Right ventricle myocardium superior (tissue), 1 donor: ENCODE measurements around the gene PEPD. TPM values are rescaled to one million over a fixed set of nuclear protein-coding genes. Genes with fewer than 3 reads are reported as not detected.

ENCODE experiments used
- ATAC-seq: fragments of 200-7000 bp; cut with Tn5 transposase; one replicate; pipeline ENCODE4 v1.9.1; 2020; ENCODE audit warnings: mild to moderate bottlenecking; ENCODE audit not compliant: poor library complexity
- DNase-seq: peaks from one replicate; pipeline ENCODE4 v3.0.0-alpha.2; 2020
- intact Hi-C: fragments of 100-400 bp; cut with DNase I; formaldehyde crosslinking; loops from one replicate; pipeline ENCODE4 v1.11.2; 2022
- total RNA-seq: library from RNA; stranded (reverse); fragmentation: NEBNext Ultra II Directional; extraction: Animal tissue kit (Norgen Biotek cat#: 25700); gene quantifications from one replicate; pipeline ENCODE4 v1.2.1, GENCODE V29; 2021
- donor health status: DM: no; HTN: yes; CAD: no; lungs with severe emphysema.

Gene PEPD
- total RNA-seq, 1 donor from 2014 or later, result 29.6 TPM

DNA sequence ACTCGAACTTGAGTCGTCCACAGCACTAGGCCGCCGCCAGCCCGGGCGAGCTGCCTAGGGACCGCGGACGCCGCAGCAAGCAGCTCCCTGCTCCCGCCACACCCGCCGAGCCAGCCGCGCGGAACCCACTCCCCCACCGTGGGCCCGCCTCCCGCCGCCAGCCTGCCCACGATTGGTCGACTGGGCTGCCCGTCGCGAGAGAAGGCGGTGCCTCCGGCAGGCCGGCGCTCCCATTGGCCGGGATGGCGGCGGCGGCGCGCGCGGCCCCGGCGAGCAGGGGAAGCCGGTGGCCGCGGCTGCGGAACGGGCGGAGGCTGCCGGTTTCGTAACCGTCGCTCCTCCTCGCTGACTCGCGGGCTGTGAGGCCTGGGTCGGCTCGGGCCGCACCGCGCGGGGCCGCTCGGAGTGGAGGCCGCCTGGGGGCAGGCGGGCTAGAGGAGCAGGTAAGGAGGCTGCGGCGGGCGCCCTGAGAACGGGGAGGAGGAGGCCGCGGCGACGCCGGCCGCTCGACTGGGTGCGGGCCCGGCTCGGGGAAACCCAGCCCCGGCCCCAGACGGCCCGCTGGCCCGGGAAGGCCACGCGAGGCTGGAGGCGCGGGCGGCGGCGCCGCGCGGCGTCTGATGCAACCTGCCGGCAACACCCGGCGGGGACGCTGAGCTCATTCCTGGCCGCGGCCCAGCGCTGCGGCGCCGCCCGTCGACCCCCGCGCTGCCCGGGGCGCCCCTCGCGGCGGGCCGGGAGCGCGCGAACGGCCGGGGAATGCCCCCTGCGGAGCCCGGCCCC, 147.9 kb downstream of the PEPD start, which contains the start of gene CEBPG:
Gene CEBPG, plus strand, starts transcription at position 257 of the 783 bp plus-strand sequence. CDS start 5,531 bp downstream, outside the sequence.
- ATAC-seq, result peak; percentile 99
- intact Hi-C loops, result loop anchor here (5.0 kb wide), 1 partner anchor 71 kb away; the partner anchor contains the start of gene CEBPA
- DNase-seq, result peak; percentile 96

DNA sequence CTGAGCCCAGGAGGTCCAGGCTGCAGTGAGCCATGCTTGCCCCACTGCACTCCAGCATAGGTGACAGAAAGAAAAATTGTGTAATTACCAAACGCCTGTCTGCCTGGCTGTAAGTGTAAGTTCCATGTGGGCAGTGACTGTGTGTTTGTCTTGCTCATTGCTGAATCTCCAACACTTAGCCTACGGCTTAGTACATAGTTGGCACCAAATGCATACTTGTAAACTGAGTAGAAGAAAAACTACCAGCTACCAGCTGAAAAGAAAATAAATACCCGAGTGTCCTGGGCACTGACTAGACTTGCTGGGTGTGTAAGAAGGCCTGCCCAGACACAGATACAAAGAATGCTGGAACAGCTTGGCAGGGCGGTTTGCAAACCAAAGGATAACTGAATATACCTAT, 150.8 kb downstream of the PEPD start:
- intact Hi-C loops, result loop anchor here (5.0 kb wide), 1 partner anchor 68 kb away; the partner anchor contains the start of gene CEBPA
- ATAC-seq, result no peak
- DNase-seq, result no peak

DNA sequence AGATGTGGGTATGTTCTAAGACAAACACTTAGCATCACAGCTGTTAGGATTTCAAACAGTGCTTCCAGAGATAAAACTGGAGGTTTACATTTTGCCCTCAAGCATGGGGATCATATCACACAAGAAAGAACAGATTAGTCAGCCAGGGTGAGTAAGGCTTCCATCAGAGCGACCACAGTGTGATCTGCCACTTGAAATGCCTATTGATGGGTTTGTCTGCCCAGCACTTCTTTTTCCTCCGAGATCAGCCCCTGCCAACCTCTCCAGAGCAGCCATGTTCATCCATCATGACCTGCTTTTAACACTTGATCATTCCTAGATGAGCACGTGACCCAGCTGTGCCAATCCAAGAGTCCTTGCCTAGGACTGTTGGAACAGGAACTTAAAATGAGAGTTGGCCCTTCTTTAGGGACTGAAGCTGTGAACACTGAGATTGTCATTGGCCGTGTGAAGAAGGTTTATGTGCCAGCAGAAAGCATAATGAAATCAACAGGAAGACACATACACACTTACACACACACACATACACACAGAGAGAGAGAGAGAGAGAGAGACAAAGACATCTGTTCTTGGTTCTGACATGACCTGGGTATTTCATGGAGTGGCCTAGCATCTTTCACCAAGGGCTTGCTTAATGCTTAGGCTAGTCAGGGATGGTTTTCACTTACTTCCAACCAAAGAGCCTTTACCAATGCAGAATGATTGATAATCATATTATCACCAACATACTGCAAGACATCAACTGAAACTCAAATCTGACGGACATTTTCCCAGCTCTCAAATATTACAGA, 153.3 kb downstream of the PEPD start:
- no peak for ATAC-seq
- intact Hi-C loops, result no loop called here
- DNase-seq, result no peak

DNA sequence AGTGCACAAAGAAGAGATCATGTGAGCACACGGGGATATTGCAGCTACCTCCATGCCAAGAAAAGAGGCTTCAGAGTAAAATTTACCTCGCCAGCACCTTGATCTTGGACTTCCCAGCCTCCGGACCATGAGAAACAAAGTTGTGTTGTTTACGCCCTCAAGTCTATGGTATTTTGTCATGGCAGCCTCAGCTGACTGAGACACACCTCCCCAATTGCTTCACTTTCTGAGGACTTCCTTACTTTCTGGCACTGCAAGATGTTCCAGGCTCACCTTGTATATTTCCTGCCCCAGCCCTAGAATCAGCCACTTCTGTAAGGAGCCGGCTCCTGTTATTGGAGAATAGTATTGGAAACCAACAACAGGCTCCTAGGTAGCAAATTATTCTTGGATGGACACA, 154.7 kb downstream of the PEPD start:
- ATAC-seq (no peak), DNase-seq (no peak)
- intact Hi-C loops, result no loop called here

DNA sequence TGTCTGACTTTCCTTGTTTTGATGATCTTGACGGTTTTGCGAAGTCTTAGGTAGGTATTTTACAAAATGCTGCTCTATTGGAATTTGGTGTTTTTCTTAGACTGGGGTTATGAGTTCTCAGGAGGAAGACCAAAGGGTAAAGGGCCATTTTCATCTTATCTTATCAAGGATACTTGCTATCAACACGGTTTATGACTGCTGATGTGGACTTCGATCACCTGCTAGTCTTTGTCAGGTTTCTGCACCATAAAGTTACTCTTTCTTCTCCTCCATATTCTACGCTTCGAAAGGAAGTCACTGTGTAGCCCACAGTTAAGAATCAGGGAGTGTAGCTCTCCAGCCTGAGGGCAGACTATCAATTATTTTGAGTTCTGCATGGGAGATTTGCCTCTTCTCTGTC, 155.5 kb downstream of the PEPD start:
- intact Hi-C loops, result no loop called here
- DNase-seq (no peak), ATAC-seq (no peak)

DNA sequence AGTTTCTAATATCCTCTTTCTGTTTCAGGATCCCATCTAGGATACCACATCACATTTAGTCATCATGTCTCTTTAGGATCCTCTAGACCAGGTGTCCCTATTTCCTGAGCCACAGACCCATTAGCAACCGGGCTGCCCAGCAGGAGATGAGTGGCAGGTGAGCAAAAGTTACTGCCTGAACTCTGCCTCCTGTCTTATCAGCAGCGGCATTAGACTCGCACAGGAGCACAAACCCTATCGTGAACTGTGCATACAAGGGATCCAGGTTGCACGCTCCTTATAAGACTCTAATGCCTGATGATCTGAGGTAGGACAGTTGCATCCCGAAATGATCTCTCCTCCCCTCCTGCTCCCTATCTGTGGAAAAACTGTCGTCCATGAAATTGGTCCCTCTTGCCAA, 155.9 kb downstream of the PEPD start:
- DNase-seq (no peak), ATAC-seq (no peak)
- intact Hi-C loops, result no loop called here

DNA sequence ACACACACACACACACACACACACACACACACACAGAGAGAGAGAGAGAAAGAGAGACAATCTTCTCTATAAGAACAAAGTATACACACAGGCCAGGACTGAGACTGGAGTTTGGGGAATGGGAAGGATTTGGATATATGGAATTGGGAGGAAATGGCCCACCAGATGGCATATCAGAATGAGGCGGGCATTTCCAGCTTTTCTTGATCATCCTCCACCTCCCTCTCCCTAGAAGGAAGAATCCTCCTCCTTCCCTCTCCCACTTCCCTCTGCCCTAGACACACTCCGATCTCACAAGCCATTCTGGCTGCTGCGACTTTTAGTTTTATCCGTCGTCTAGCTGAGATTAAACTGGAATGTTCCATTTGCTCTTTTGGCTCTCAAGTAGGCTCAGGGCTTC, 158.1 kb downstream of the PEPD start:
- ATAC-seq (no peak), DNase-seq (no peak)
- intact Hi-C loops, result no loop called here

DNA sequence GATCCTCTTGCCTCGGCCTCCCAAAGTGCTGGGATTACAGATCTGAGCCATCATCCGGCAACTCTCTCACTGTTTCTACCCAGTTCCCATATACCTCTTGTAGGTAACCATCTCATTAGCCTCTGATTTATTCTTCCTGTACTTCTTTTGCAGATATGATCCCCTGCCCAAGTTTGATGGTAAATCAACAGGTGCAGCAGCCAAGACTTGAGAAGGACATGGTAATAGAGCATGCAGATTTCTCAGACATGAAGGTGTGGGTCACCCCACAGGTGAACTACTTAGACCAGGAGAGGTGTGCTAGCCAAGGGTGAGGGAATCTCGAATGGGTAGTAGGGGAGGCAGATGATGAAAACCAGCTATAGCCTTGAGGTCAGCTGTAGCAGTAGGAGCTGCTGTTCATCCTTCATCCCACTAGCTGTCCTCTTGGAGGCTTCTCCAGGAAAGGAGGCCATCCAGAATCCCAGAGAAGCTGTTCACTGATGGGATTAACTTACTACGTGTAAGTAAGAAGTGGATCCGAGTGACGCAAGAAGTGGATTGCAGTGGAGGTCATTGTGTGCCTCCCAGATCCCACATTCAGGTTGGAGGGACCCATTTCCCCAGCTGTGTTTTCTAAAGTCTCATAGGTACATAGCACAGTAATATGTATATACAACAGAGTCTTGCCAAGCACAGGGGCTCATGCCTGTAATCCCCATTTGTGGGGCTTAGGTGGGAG, 158.9 kb downstream of the PEPD start:
- no peak for DNase-seq
- intact Hi-C loops, result no loop called here
- ATAC-seq, result no peak

DNA sequence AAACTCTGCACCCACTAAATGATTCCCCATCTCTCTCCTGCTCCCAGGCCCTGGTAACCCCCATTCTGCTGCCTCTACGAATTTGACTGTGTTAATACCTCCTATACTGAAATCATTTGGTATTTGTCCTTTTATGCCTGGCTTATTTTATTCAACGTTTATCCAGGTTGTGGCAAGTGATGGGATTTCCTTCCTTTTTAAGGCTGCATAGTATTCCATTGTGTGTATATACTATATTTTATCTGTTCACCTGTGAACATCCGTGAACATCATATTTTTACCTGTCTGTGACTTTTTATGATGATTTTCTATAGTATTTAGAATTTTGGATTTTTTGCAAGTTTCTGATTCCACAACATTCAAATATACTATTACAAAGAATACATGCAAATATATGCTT, 162.0 kb downstream of the PEPD start:
- ATAC-seq (no peak), DNase-seq (no peak)
- intact Hi-C loops, result no loop called here

DNA sequence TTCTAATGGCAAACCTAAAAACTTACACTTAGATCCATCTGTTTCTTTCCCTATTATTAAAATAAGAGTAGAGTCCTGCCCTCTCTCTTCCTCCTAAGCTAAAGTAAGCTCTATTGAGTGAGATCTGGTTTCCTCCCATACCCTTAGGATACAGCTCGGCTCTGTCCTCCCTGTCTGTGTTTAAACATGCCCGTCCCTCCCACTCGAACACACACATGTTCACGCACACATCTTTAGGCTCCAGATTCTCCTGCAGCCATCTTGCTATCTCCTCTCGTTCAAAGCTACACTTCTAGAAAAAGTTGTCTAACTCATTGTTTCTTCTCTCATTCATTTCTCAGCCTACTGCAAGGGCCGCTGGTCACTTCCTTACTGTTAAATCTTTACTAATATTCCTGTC, 163.2 kb downstream of the PEPD start:
- ATAC-seq, result no peak
- no peak for DNase-seq
- intact Hi-C loops, result no loop called here

DNA sequence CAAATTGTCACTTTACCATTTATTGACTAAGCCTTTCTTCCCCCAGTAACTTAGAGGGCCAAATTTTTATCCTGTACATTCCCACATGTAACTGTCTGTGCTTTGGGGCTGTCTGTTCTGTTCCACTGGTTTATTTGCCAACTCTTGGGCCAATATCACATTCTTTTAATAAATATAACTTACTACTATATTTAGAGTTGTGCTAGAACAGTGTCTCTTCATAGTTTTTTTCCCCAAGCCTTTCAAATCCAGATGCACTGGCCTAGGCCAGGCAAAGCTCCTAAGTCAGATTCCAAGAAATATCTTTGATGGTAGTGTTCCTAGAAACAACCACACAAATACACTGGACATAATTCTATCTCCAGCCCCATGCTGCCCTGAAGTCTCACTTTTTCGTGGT, 164.0 kb downstream of the PEPD start:
- DNase-seq (no peak), ATAC-seq (no peak)
- intact Hi-C loops, result no loop called here

DNA sequence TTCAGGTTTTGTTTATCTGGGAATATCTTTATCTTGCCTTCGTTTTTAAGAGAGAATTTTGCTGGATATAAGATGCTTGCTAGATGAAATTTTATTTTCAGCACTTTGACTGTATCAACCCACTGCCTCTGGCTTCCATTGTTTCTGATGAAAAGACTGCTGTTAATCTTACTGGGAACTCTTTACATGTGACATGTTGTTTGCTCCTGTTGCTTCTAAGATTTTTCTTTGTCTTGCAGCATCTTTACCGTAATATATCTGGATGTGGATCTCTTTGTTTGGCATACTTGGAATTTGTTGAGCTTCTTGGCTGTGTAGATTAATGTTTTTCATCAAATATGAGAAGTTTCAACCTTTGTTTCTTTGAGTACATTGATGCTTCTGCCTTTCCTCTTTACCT, 166.1 kb downstream of the PEPD start:
- ATAC-seq (no peak), DNase-seq (no peak)
- intact Hi-C loops, result no loop called here

DNA sequence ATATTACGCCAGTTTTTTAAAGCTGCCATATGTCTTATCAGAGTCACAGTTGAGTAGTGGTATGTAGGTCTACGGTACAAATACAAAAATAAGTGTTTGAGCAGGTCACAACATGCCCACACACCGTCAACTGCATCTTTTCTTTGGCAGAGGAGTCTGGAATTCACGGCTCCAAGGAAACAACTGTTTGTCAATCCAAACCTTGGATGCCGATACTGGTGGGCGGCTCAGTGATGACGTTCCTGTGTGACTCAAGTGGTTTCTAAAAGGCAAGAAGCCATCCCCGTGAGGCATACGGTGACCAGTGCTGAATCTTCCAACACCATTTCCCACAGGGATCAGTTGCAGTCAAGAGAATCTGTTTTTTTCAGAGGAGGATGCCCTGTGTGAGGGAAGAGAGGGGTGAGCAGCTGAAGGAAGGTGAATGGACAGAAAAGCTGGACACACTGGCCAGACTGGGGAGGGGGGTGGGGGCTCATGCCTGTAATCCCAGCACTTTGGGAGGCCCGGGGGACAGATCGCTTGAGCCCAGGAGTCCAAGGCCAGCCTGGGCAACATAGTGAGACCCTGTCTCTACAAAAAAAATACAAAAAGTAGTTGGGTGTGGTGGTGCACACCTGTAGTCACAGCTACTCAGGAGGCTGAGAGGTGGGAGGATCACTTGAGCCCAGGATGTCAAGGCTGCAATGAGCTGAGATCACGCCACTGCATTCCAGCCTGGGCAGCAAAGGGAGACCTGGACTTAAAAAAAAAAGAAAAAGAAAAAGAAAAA, 170.9 kb downstream of the PEPD start:
- DNase-seq, result no peak
- ATAC-seq, result peak; percentile 29

DNA sequence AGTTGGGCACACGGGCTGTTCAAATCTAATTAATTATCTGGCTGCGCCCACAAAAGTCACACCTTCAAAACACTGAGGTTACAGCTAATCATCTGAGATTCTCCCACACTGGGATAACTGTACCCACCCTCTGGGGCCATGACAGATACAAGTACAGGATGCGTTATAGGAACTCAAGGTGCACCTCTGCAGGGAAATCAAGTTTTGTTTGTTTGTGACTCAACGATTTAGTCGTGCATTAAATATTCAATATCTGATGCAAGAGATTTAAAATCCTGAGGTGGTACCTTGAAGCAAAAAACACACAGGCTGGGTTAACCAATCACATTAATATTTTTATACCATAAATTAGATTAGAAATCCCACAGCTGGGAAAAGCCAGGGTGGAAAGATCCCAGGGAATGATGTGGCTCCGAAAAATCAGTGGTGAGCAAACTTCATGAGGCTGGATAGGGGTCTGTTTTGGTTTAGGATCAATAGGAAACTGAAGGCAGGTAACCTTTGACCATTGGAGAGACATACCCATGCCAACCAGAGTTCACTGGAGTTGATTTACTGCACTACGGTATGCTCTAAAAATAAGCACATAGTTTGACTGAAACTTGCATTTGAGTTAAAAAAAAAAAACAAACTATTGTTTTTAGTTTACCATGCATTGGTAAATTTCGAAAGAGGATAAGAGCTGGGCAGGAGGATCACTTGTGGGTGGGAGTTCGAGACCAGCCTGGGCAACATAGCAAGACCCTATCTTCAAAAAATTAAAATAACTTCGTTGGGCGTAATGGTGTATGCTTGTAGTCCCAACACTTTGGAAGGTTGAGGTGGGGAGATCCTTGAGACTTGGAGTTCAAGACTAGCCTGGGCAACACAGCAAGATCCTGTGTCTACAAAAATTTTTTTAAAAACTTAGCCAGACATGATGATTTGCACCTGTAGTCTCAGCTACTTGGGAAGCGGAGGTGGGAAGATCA, 172.0 kb downstream of the PEPD start:
- intact Hi-C loops, result no loop called here
- DNase-seq (no peak), ATAC-seq (no peak)

More for the DNA sequence above, 170.9 kb downstream of the PEPD start:
- intact Hi-C loops, result no loop called here

DNA sequence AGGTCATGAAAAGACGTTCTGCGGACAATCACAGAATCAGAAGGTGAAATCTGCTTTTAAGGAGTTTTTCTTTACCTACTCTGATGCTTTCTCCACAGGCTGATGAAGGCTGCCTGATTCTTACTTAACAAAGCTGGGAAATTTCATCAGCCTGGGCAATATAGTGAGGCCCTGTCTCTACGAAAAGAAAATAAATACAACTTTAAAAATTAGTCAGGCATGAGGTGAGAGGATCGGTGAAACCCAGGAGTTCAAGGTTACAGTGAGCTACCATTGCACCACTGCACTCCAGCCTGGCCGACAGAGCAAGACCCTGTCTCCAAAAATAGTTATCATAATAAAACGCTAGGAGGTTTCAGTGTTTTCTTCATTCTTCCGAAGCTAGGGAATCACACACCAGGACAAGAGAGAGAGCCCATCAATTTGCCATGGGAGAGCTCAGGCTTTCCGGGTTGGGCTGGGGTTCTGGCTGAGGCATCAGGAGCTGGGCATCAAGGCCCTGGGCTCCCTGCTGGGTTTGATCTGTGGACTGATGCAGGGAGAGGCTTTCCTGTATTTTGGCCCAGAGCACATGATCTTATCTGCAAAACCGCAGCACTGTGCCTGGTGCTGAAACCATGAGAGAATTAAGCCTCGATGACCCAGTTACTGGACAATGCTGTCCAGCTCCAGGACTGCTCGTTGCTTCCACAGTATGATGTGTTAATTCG, 173.1 kb downstream of the PEPD start:
- intact Hi-C loops, result no loop called here
- no peak for DNase-seq
- no peak for ATAC-seq

DNA sequence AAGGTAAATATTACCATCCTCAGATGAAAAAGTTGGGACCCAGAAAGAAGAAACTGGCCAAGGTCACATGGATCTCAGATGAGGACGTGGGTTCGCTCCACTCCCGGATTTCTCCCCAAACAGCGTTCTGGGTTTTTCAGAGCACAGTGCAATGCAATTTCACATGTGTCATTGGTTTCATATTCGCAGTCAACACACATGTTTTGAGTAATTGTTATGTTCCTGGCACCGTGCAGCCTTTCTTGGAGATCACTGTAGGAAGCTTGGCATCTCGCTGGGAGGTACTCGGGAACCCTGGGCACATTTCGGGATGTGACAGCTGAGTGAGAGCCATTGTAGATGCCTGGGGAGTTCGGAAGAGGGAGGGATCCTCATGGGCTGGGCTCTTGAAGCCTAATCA, 174.3 kb downstream of the PEPD start:
- ATAC-seq (no peak), DNase-seq (no peak)
- intact Hi-C loops, result no loop called here

DNA sequence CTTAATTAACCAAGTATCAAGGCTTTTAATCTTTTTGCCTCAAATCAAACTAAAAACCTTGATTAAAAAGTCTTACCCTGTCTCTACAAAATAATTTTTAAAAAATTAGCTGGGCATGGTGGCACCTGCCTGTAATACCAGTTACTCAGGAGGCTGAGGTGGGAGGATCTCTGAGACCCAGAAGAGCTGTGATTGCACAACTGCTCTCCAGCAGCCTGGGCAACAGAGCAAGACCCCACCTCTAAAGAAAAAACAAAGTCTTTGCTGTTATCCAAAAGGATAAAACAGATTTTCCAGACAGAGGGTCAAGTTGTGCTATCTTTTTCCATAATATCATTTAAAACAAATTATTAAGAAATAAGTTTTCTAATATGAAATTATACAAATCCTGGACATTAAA, 174.9 kb downstream of the PEPD start:
- intact Hi-C loops, result no loop called here
- ATAC-seq (no peak), DNase-seq (no peak)
